ENCODE results near the gene FAH.

DNA sequence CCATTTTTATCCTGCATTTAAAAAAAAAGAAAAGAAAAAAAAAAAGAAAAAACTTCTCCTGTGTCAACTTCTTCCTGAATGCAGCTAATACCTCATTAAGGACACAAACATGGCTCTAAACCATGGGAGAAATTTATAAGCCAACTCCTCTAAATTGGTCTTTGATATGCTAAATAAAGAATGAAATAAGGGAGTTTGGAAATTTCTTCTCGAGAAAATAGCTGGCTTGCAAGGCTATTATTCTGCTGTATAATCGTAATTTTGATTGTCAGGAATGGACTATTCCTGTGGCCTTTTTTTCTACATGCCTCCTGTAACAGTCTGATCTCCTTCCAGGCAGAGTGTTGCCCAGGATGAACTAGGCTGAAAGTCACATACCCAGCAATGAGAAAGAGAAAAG, 78.6 kb downstream of the FAH start:
- TF ChIP-seq POLR2AphosphoS5 (IDR thresholded peaks at IDR 0.05; ENCODE audit: borderline replicate concordance, low read depth, low read length) (no peak), EZH2 (IDR thresholded peaks at IDR 0.05) (no peak), FOXP2 (optimal IDR thresholded peaks at IDR 0.05; ENCODE audit: control extremely low read depth, extremely low read length, insufficient read depth) (no peak)

Measured in SK-N-MC (cell line).